Measurements from ENCODE around the gene POLR2F. TPM values are rescaled to one million over a fixed set of nuclear protein-coding genes. Genes with fewer than 3 reads are reported as not detected.

Gene POLR2F
- total and polyA plus RNA-seq, 7 donors = 69.2 to 280 (median 95.9) TPM

DNA sequence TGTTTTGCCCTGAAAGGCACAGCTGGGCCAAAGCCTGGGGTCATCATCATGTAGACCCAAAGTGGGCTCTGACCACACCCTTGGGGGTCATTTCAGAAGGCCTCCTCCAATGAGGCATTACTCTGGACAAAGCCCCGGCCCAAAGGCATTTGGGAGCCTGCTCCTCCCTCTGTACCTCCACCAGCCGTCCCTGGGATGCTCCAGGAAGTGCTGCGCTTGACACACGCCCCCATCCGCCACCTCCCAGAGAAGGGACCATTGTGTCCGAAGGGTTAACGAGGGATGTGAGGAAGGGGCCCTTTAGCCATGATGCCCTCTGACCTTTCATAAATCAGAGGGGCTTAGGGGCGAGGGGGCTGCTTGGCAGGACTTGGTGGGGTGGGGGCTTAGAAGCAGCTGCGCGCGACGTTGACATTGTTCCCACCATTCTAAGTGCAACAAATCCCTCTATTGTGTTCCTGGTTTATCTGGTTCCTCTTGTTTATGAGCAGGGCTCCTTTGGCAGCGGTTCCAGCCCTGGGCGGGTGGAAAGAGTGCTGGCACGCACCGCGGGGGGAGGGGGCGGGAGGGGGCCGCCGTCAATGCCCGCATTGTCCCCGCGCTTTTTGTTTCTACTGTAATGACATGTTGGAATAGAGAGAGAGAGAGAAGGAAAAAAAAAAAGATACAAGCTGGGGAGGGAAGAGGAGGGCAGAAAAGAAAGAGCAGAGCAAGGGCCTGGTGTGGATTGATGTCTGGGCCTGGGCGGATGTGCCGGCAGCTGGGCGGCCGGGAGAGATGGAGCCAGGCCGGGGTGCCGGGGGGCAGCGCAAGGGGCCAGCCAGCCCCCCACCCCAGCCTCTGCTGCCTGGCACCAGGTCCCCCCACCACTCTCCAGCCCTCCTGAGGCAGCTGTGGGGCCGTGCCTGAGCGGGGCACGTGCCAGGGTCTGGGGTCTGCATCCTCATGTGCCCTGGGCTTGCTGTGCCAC is 63.0 kb downstream of the POLR2F start:
- DNase-seq (no peak), ATAC-seq (peak in 2 of 4 donors; percentile 13 to 21)
- Histone ChIP-seq H3K27me3 (ENCODE audit: insufficient read depth in 3 of 3, low read length in 2 of 3) (no peaks in the 10 kb centered on the region), H3K36me3 (ENCODE audit: insufficient read depth in 1 of 2, low read depth in 1 of 2) (no peaks in the 10 kb centered on the region), H3K27ac (no peak overlapping the region), H3K4me3 (no peak overlapping the region), H3K9me3 (no peaks in the 10 kb centered on the region), H3K4me1 (peaks cover 6% of the 10 kb centered on the region)
- TF ChIP-seq, protein P1, sequence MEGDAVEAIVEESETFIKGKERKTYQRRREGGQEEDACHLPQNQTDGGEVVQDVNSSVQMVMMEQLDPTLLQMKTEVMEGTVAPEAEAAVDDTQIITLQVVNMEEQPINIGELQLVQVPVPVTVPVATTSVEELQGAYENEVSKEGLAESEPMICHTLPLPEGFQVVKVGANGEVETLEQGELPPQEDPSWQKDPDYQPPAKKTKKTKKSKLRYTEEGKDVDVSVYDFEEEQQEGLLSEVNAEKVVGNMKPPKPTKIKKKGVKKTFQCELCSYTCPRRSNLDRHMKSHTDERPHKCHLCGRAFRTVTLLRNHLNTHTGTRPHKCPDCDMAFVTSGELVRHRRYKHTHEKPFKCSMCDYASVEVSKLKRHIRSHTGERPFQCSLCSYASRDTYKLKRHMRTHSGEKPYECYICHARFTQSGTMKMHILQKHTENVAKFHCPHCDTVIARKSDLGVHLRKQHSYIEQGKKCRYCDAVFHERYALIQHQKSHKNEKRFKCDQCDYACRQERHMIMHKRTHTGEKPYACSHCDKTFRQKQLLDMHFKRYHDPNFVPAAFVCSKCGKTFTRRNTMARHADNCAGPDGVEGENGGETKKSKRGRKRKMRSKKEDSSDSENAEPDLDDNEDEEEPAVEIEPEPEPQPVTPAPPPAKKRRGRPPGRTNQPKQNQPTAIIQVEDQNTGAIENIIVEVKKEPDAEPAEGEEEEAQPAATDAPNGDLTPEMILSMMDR (IDR thresholded peaks at IDR 0.05) = no peak
- intact Hi-C loops (cut with DNase I) = no loop called here
- 41 to 50% (median 45%) methylated on average over 30 to 33 of the region's 33 CpGs for WGBS, 3 donors

DNA sequence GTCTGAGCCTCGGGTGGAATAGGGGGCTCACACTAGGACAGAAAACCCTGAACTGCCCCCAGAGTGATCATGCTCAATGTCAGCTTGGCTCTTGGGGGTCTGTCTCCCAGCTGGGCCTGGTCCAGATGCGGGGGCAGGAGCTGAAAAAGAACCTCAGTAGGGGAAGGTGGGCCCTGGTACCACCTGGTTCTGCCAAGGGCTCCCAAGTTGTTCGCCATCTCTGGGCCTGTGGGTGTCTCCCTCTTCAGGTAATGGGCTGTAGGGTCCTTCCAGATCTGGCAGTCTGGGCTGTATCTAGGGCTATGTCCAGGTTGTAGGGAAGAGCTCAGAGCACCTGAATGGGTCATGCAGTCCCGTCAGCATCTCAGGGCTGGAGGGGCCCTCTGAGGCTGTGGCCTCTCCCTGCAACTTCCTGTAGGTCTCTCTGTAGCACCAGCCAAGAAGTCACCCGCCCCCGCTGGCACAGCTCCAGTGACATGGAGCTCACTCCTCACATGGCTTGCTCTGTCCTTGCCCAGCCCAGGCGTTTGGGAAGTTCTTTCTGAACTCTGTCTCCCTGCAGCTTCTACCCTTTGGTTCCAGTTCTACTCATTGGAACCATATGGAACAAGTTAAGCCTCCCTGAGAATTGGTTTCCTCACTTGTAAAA is 63.9 kb downstream of the POLR2F start:
- WGBS, 3 donors = 38 to 50% (median 40%) methylated on average over 7 of the region's 7 CpGs
- H3K4me1 ChIP-seq = peaks cover 6% of the 10 kb centered on the region
- TF ChIP-seq, protein P1 (IDR thresholded peaks at IDR 0.05) = no peak
- H3K36me3 ChIP-seq (ENCODE audit: insufficient read depth in 1 of 2, low read depth in 1 of 2) = no peaks in the 10 kb centered on the region
- H3K9me3 ChIP-seq = no peaks in the 10 kb centered on the region
- H3K4me3 ChIP-seq = no peak overlapping the region
- no peak overlapping the region for H3K27ac ChIP-seq
- ATAC-seq = peak; percentile 63 to 88 (median 78)
- peak; percentile 82 to 88 for DNase-seq
- H3K27me3 ChIP-seq (ENCODE audit: insufficient read depth in 3 of 3, low read length in 2 of 3) = no peaks in the 10 kb centered on the region
- intact Hi-C loops (cut with DNase I) = no loop called here

DNA sequence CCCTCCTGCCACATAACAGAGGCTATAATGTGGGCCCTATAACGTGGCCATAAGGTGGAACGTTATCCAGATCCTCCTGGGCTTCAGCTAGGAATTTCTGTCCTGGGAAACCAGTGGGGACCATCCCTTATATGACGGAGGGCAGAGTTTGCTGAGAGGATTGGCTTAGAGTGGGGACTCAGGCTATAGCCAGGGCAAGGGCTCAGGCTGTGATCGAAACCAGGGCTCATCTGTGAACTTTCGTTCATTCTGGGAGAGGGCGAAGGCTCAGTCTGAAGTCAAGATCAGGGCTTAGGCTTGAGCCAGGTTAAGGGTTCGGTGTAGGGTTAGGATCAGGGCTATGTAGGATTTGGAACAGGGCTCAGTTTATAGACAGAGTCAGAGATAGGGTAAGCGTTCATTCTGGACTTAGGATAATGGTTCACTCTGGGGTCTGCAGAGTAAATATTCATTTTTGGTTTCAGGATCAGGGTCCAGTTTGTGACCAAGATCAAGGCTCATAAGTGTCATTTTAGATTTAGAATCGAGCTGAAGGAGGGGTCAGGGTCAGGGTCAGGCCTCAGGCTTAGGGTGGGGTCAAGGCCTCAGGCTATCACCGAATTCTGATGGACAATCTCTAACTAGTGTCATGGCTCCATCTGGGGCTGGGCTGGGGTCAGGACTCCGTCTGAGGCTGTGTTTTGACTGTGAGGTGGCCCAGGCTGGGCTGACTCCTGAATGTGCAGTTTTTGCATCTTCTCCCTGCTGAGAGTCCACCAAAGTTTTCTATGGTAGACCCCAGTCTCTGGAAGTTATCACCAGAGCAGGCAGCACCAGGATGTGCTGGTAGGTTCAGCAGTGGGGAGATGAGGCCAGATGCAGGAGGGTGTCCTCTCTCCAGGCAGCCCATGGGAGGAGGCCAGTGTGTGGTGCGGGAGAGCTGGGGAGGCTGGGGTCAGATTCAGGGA is 64.7 kb downstream of the POLR2F start:
- DNase-seq (no peak), ATAC-seq (peak in 2 of 4 donors; percentile 13)
- TF ChIP-seq, protein P1 (IDR thresholded peaks at IDR 0.05) = no peak
- Histone ChIP-seq H3K9me3 (no peaks in the 10 kb centered on the region), H3K27ac (no peak overlapping the region), H3K4me3 (no peak overlapping the region), H3K27me3 (ENCODE audit: insufficient read depth in 3 of 3, low read length in 2 of 3) (no peaks in the 10 kb centered on the region), H3K4me1 (peaks cover 6% of the 10 kb centered on the region), H3K36me3 (ENCODE audit: insufficient read depth in 1 of 2, low read depth in 1 of 2) (no peaks in the 10 kb centered on the region)
- WGBS, 3 donors = 91 to 93% (median 91%) methylated on average over 12 of the region's 12 CpGs
- intact Hi-C loops (cut with DNase I) = no loop called here

Other genes with a start within 250 kb of the POLR2F start
- 10 to 100 TPM in 1 of 4 donors, 1 to 10 TPM in 3; 7.7 to 19.2 (median 9.3) TPM for gene GCAT, start 145.8 kb upstream of the POLR2F start, total RNA-seq
- 1 to 10 TPM; 5.4 to 8.3 (median 7.8) TPM for gene GCAT, start 145.8 kb upstream of the POLR2F start, polyA plus RNA-seq
- gene GALR3, start 130.3 kb upstream of the POLR2F start, total RNA-seq = under 1 TPM in 1 of 4 donors, not detected in 3; 0.32 TPM
- under 1 TPM in 1 of 3 donors, not detected in 2; 0.04 TPM for gene GALR3, start 130.3 kb upstream of the POLR2F start, polyA plus RNA-seq
- gene ANKRD54, start 109.4 kb upstream of the POLR2F start, total RNA-seq = 10 to 100 TPM; 11.3 to 18.0 (median 12.5) TPM
- 10 to 100 TPM; 12.0 to 37.2 (median 13.9) TPM for gene ANKRD54, start 109.4 kb upstream of the POLR2F start, polyA plus RNA-seq
- 100 to 1,000 TPM; 369 to 483 (median 441) TPM for gene EIF3L, start 104.3 kb upstream of the POLR2F start, total RNA-seq
- gene EIF3L, start 104.3 kb upstream of the POLR2F start, polyA plus RNA-seq = 100 to 1,000 TPM; 265 to 327 (median 310) TPM
- gene MICALL1, start 47.4 kb upstream of the POLR2F start, total RNA-seq = 10 to 100 TPM; 16.4 to 24.7 (median 18.9) TPM
- gene MICALL1, start 47.4 kb upstream of the POLR2F start, polyA plus RNA-seq = 10 to 100 TPM; 10.3 to 16.9 (median 12.1) TPM
- gene C22orf23, start 98 bp upstream of the POLR2F start, total RNA-seq = under 1 TPM; 0.17 to 0.43 (median 0.20) TPM
- gene C22orf23, start 98 bp upstream of the POLR2F start, polyA plus RNA-seq = 1 to 10 TPM in 1 of 3 donors, under 1 TPM in 2; 0.36 to 1.2 (median 0.72) TPM
- gene SOX10, start 30.9 kb downstream of the POLR2F start, total RNA-seq = under 1 TPM in 2 of 4 donors, not detected in 2; 0.25 to 0.36 TPM
- under 1 TPM; 0.10 to 0.18 (median 0.18) TPM for gene SOX10, start 30.9 kb downstream of the POLR2F start, polyA plus RNA-seq
- 10 to 100 TPM; 11.9 to 31.5 (median 17.8) TPM for gene PICK1, start 103.7 kb downstream of the POLR2F start, total RNA-seq
- 10 to 100 TPM; 15.2 to 19.6 (median 18.9) TPM for gene PICK1, start 103.7 kb downstream of the POLR2F start, polyA plus RNA-seq
- gene SLC16A8, start 130.5 kb downstream of the POLR2F start, total RNA-seq = under 1 TPM in 1 of 4 donors, not detected in 3; 0.23 TPM
- 1 to 10 TPM in 1 of 3 donors, under 1 TPM in 2; 0.25 to 1.0 (median 0.33) TPM for gene SLC16A8, start 130.5 kb downstream of the POLR2F start, polyA plus RNA-seq
- under 1 TPM in 3 of 4 donors, not detected in 1; 0.26 to 0.71 (median 0.56) TPM for gene BAIAP2L2, start 157.0 kb downstream of the POLR2F start, total RNA-seq
- gene BAIAP2L2, start 157.0 kb downstream of the POLR2F start, polyA plus RNA-seq = 1 to 10 TPM in 1 of 3 donors, under 1 TPM in 2; 0.23 to 5.1 (median 0.55) TPM
- 10 to 100 TPM in 2 of 4 donors, 1 to 10 TPM in 2; 8.5 to 17.4 (median 11.4) TPM for gene PLA2G6, start 228.1 kb downstream of the POLR2F start, total RNA-seq
- gene PLA2G6, start 228.1 kb downstream of the POLR2F start, polyA plus RNA-seq = 1 to 10 TPM; 4.5 to 7.1 (median 7.1) TPM
- gene MAFF, start 248.3 kb downstream of the POLR2F start, total RNA-seq = 10 to 100 TPM in 3 of 4 donors, 1 to 10 TPM in 1; 5.7 to 63.8 (median 39.5) TPM
- gene MAFF, start 248.3 kb downstream of the POLR2F start, polyA plus RNA-seq = 100 to 1,000 TPM in 1 of 3 donors, 10 to 100 TPM in 2; 23.6 to 118 (median 26.9) TPM